Smooth muscle cell (in vitro differentiated cells): ENCODE results near the gene RNF144A. TPM values are rescaled to one million over a fixed set of nuclear protein-coding genes. Genes with fewer than 3 reads are reported as not detected.

Source experiments
- DNase-seq: peaks from one replicate; lab custom pipeline; 2025; ENCODE audit not compliant: unreplicated experiment; lab: John Stamatoyannopoulos, UW
- H2AFZ ChIP-seq: fragments of 200-600 bp; sonication (generic); 2 replicates; pipeline ENCODE4 v1.6.0; 2016; ENCODE audit warnings: antibody characterized with exemption, low read depth, mild to moderate bottlenecking
- H3F3A ChIP-seq: fragments of 200-600 bp; sonication (generic); 2 replicates; pipeline ENCODE4 v1.6.0; 2017; ENCODE audit warnings: antibody characterized with exemption, low read depth
- H3K27ac ChIP-seq: fragments of 200-600 bp; sonication (generic); 2 replicates; pipeline ENCODE4 v1.5.1; 2016; ENCODE audit warnings: low read depth, mild to moderate bottlenecking
- H3K27me3 ChIP-seq: fragments of 200-600 bp; sonication (generic); 2 replicates; pipeline ENCODE4 v1.6.1; 2016; ENCODE audit warnings: low read depth, mild to moderate bottlenecking
- H3K36me3 ChIP-seq: fragments of 200-600 bp; sonication (generic); 2 replicates; pipeline ENCODE4 v1.5.1; 2016; ENCODE audit warnings: low read depth
- H3K4me1 ChIP-seq: fragments of 200-600 bp; sonication (generic); 2 replicates; pipeline ENCODE4 v1.5.1; 2016; ENCODE audit warnings: low read depth
- H3K4me2 ChIP-seq: fragments of 200-600 bp; sonication (generic); 2 replicates; pipeline ENCODE4 v1.6.0; 2016; ENCODE audit warnings: mild to moderate bottlenecking
- H3K4me3 ChIP-seq: fragments of 200-600 bp; sonication (generic); 2 replicates; pipeline ENCODE4 v1.5.1; 2016; ENCODE audit warnings: mild to moderate bottlenecking
- H3K79me2 ChIP-seq: fragments of 200-600 bp; sonication (generic); 2 replicates; pipeline ENCODE4 v1.6.0; 2016; ENCODE audit warnings: low read depth, mild to moderate bottlenecking
- H3K9ac ChIP-seq: fragments of 200-600 bp; sonication (generic); 2 replicates; pipeline ENCODE4 v1.6.0; 2016; ENCODE audit warnings: low read depth
- H3K9me3 ChIP-seq: fragments of 200-600 bp; sonication (generic); replicated peaks from 2 replicates; pipeline ENCODE4 v1.5.1; 2016; ENCODE audit warnings: low read depth
- H4K20me1 ChIP-seq: fragments of 200-600 bp; sonication (generic); 2 replicates; pipeline ENCODE4 v1.6.0; 2016; ENCODE audit warnings: low read depth
- WGBS: methylation state at CpG from one replicate; pipeline ENCODE4 v1.1.7; 2016; ENCODE audit warnings: low lambda C conversion rate; 5-methylcytosine and 5-hydroxymethylcytosine counted together
- polyA plus RNA-seq: library from polyadenylated mRNA; unstranded; fragments of >200 nt; fragmentation: Nextera tagmentation; extraction: Ambion mirVana; gene quantifications from 2 replicates; pipeline ENCODE4 v1.2.1, GENCODE V29; 2016
- total RNA-seq: library from RNA; depleted of rRNA; stranded (reverse); fragments of >200 nt; gene quantifications from 2 replicates; pipeline ENCODE4 v1.2.3, GENCODE V29; 2014
- TF ChIP-seq, protein P1 (sequence below): fragments of 200-600 bp; sonication (generic); IDR thresholded peaks from 2 replicates; pipeline ENCODE4 v1.5.1; 2017; ENCODE audit warnings: borderline replicate concordance, mild to moderate bottlenecking, antibody characterized with exemption; ENCODE audit not compliant: insufficient read depth, poor library complexity, severe bottlenecking

RNF144A gene
- total and polyA plus RNA-seq, 2 experiments from 2014 or later, result 10.0 to 23.3 TPM

DNA sequence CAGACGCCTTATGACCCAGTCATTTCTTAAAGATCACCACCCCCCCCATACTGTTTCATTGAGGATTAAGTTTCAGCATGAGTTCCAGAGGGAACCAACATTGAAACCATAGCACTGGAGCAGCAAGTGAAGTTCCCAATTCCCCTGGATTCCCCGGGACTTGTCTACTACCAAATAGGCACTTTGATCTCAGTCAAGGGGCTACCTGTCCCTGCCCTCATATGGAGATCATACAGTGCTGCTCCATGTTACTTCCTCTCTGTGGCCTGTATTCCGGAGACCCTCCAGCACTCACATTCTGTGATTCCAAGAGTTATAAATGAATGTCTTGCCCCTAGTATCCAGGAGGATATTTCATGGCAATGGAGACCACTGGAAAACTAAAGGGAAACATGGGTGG lies 42.5 kb downstream of the RNF144A start:
- Histone ChIP-seq H2AFZ (no peak overlapping the region), H3K36me3 (no peaks in the 10 kb centered on the region), H3F3A (no peaks in the 10 kb centered on the region), H3K4me3 (no peak overlapping the region), H3K4me1 (peaks cover 9% of the 10 kb centered on the region), H3K4me2 (no peak overlapping the region), H3K9me3 (no peaks in the 10 kb centered on the region), H3K79me2 (no peaks in the 10 kb centered on the region), H3K27ac (no peak overlapping the region), H3K27me3 (no peaks in the 10 kb centered on the region), H3K9ac (no peak overlapping the region), H4K20me1 (peaks cover 4% of the 10 kb centered on the region)
- TF ChIP-seq, protein P1, sequence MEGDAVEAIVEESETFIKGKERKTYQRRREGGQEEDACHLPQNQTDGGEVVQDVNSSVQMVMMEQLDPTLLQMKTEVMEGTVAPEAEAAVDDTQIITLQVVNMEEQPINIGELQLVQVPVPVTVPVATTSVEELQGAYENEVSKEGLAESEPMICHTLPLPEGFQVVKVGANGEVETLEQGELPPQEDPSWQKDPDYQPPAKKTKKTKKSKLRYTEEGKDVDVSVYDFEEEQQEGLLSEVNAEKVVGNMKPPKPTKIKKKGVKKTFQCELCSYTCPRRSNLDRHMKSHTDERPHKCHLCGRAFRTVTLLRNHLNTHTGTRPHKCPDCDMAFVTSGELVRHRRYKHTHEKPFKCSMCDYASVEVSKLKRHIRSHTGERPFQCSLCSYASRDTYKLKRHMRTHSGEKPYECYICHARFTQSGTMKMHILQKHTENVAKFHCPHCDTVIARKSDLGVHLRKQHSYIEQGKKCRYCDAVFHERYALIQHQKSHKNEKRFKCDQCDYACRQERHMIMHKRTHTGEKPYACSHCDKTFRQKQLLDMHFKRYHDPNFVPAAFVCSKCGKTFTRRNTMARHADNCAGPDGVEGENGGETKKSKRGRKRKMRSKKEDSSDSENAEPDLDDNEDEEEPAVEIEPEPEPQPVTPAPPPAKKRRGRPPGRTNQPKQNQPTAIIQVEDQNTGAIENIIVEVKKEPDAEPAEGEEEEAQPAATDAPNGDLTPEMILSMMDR, result no peak
- WGBS, result 92% methylated on average over 3 of the region's 3 CpGs
- DNase-seq, result no peak

DNA sequence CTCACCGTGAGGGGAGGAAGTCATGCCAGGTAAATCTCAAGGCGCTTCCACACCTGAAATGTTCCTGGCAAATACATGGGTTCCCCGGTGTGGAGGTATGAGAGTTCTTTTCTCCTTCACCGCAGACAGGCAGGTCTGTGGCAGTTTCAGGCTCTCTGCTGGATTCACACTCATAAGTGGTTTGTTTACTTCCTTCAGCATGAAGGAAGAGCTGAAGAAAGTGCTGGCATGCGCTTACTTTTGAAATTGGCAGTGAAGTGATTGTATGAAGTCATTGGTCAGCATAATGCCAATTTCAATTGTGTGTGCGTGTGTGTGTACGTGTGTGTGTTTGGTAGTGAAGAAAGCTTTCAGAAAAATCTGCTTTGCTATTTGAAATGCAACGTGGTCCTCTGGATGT lies 43.4 kb downstream of the RNF144A start:
- Histone ChIP-seq H3K4me1 (peaks cover 4% of the 10 kb centered on the region), H3K4me3 (no peak overlapping the region), H2AFZ (no peak overlapping the region), H3K36me3 (no peaks in the 10 kb centered on the region), H3K4me2 (no peak overlapping the region), H3F3A (no peaks in the 10 kb centered on the region), H3K27ac (no peak overlapping the region), H4K20me1 (peaks cover 4% of the 10 kb centered on the region), H3K9ac (no peak overlapping the region), H3K79me2 (no peaks in the 10 kb centered on the region), H3K9me3 (no peaks in the 10 kb centered on the region), H3K27me3 (no peaks in the 10 kb centered on the region)
- 96% methylated on average over 8 of the region's 8 CpGs for WGBS
- TF ChIP-seq, protein P1, result no peak
- no peak for DNase-seq

DNA sequence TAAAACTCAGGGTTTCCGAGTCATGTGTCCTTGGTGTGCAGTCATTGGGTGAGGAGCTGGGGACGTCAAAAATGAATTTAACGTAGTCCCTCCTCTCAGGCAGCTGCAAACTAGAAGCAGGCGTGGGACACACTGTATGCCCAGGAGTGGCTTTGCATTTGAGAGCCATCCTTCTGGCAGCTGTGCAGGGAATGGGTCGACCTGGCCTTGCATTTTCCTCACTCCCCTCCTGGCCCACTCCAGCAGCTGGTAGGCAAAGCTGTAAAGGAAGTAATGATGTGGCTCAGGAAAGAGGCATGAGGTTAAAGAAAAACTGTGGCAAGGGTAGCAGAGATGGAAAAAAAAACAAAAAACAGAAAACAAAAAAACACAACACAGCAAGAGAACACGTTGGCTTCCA lies 46.5 kb downstream of the RNF144A start:
- TF ChIP-seq, protein P1, result no peak

DNA sequence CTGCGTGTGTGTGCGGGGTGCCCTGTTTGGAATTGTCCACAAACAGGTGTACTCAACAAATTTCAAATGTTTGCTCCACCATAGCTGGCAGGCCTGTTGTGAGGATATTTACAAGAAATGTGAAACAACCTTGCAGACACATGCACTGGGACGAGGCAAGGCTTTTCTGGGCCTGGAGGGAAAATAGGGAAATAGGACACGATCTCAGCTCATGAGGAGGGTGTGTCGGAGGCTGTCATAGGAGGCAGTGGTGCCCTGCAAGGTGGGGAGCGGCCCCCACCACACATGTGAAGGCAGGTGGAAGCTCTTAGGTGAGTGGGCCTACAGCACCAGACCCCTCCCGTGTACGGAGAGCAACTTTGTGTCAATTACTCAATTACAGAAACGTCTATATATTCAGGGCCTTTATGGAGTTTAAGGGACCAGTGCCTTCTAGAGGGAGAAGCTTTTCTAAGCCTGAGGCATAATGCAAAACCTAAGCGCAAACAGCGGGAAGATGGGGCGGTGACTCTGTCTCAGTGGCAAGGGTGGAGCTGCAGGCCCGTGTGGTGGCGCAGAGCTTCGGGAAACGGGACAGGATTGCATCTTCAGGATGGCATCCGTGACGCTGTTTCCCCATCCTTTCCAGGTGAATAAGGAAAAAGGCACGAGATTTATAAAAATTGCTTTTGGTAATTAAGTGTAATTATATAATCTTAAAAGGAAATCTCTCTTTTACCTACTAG lies 48.0 kb downstream of the RNF144A start:
- H3K9me3 ChIP-seq, result no peaks in the 10 kb centered on the region
- H3K27me3 ChIP-seq, result no peaks in the 10 kb centered on the region
- no peaks in the 10 kb centered on the region for H3F3A ChIP-seq
- H2AFZ ChIP-seq, result no peak overlapping the region
- 93% methylated on average over 19 of the region's 19 CpGs for WGBS
- no peaks in the 10 kb centered on the region for H3K4me1 ChIP-seq
- no peaks in the 10 kb centered on the region for H3K36me3 ChIP-seq
- H3K9ac ChIP-seq, result no peak overlapping the region
- no peak overlapping the region for H3K4me3 ChIP-seq
- peaks cover 4% of the 10 kb centered on the region for H4K20me1 ChIP-seq
- TF ChIP-seq, protein P1, result no peak
- H3K79me2 ChIP-seq, result no peaks in the 10 kb centered on the region
- no peak overlapping the region for H3K4me2 ChIP-seq
- H3K27ac ChIP-seq, result no peak overlapping the region
- no peak for DNase-seq

More for the DNA sequence above, 46.5 kb downstream of the RNF144A start:
- no peaks in the 10 kb centered on the region for H3F3A ChIP-seq
- H3K4me3 ChIP-seq, result no peak overlapping the region
- H3K9me3 ChIP-seq, result no peaks in the 10 kb centered on the region
- H3K4me1 ChIP-seq, result no peaks in the 10 kb centered on the region
- WGBS, result 93% methylated on average over 6 of the region's 6 CpGs
- no peak overlapping the region for H3K9ac ChIP-seq
- no peak overlapping the region for H2AFZ ChIP-seq
- no peak overlapping the region for H3K27ac ChIP-seq
- no peaks in the 10 kb centered on the region for H3K36me3 ChIP-seq
- no peak for DNase-seq
- peaks cover 4% of the 10 kb centered on the region for H4K20me1 ChIP-seq
- H3K4me2 ChIP-seq, result no peak overlapping the region
- H3K79me2 ChIP-seq, result no peaks in the 10 kb centered on the region
- H3K27me3 ChIP-seq, result no peaks in the 10 kb centered on the region
